Measurements from ENCODE around the gene TMEM255B. TPM values are rescaled to one million over a fixed set of nuclear protein-coding genes. Genes with fewer than 3 reads are reported as not detected.

The TMEM255B gene
- polyA plus RNA-seq, 1 donor (not counting 4 experiments of a cell fraction or from before 2014, with no cell fraction given), result 7.6 TPM

GRCh38 chr13:113754691-113755090 is 4.3 kb upstream of the TMEM255B start:
- Histone ChIP-seq H3K36me3 (ENCODE audit: control insufficient read depth in 2 of 2, extremely low read depth in 1 of 2, insufficient read depth in 2 of 2, low read length in 2 of 2) (no peaks in the 10 kb centered on the region), H3K79me2 (ENCODE audit: control insufficient read depth, insufficient read depth, low read length) (no peaks in the 10 kb centered on the region), H2AFZ (ENCODE audit: control insufficient read depth, low read length) (no peak overlapping the region), H3K4me3 (ENCODE audit: control insufficient read depth in 2 of 3, extremely low read depth in 1 of 3, insufficient read depth in 2 of 3, low read depth in 1 of 3, low read length in 3 of 3) (no peak overlapping the region), H3K4me2 (ENCODE audit: control insufficient read depth, extremely low read depth, insufficient read depth, low read depth, low read length) (no peak overlapping the region), H3K9me1 (ENCODE audit: control insufficient read depth, extremely low read depth, insufficient read depth, low read length) (no peaks in the 10 kb centered on the region), H4K20me1 (ENCODE audit: control insufficient read depth, extremely low read depth, insufficient read depth, low read length) (no peaks in the 10 kb centered on the region), H3K9ac (ENCODE audit: control insufficient read depth, extremely low read depth, insufficient read depth, low read length) (no peak overlapping the region), H3K27ac (ENCODE audit: control insufficient read depth, insufficient read depth, low read length) (no peak overlapping the region), H3K4me1 (ENCODE audit: control insufficient read depth, extremely low read depth, insufficient read depth, low read length) (peaks cover 9% of the 10 kb centered on the region), H3K9me3 (ENCODE audit: control insufficient read depth, low read depth, low read length) (peaks cover 8% of the 10 kb centered on the region), H3K27me3 (ENCODE audit: control insufficient read depth, extremely low read depth, insufficient read depth, low read length) (peaks cover 28% of the 10 kb centered on the region)
- TF ChIP-seq EZH2 (IDR thresholded peaks at IDR 0.05; ENCODE audit: low read length), result no peak
- no peak for TF ChIP-seq CTCF (optimal IDR thresholded peaks at IDR 0.05 in 1 of 3, IDR thresholded peaks at IDR 0.05 in 1 of 3, conservative IDR thresholded peaks at IDR 0.05 in 1 of 3; ENCODE audit: extremely low read depth in 1 of 3, insufficient read depth in 2 of 3, low read length in 3 of 3)
- DNase-seq (ENCODE audit: low read depth, low spot score), result no peak
- FAIRE-seq, result no peak
- dilution Hi-C loops (cut with MboI; ENCODE audit: extremely low pct_ligation_motif_present, low sequenced_read_pairs), result no loop called here

- Histone ChIP-seq H3K4me3 (ENCODE audit: control insufficient read depth in 2 of 3, extremely low read depth in 1 of 3, insufficient read depth in 2 of 3, low read depth in 1 of 3, low read length in 3 of 3) (no peak overlapping the region), H3K36me3 (ENCODE audit: control insufficient read depth in 2 of 2, extremely low read depth in 1 of 2, insufficient read depth in 2 of 2, low read length in 2 of 2) (no peaks in the 10 kb centered on the region), H3K4me2 (ENCODE audit: control insufficient read depth, extremely low read depth, insufficient read depth, low read depth, low read length) (no peak overlapping the region), H3K4me1 (ENCODE audit: control insufficient read depth, extremely low read depth, insufficient read depth, low read length) (peaks cover 12% of the 10 kb centered on the region), H3K27ac (ENCODE audit: control insufficient read depth, insufficient read depth, low read length) (no peak overlapping the region), H3K9me1 (ENCODE audit: control insufficient read depth, extremely low read depth, insufficient read depth, low read length) (no peaks in the 10 kb centered on the region), H4K20me1 (ENCODE audit: control insufficient read depth, extremely low read depth, insufficient read depth, low read length) (no peaks in the 10 kb centered on the region), H3K9ac (ENCODE audit: control insufficient read depth, extremely low read depth, insufficient read depth, low read length) (no peak overlapping the region), H3K9me3 (ENCODE audit: control insufficient read depth, low read depth, low read length) (no peaks in the 10 kb centered on the region), H3K27me3 (ENCODE audit: control insufficient read depth, extremely low read depth, insufficient read depth, low read length) (peaks cover 47% of the 10 kb centered on the region), H3K79me2 (ENCODE audit: control insufficient read depth, insufficient read depth, low read length) (no peaks in the 10 kb centered on the region), H2AFZ (ENCODE audit: control insufficient read depth, low read length) (no peak overlapping the region)
- FAIRE-seq (no peak), DNase-seq (ENCODE audit: low read depth, low spot score) (no peak)
- TF ChIP-seq CTCF (optimal IDR thresholded peaks at IDR 0.05 in 1 of 3, IDR thresholded peaks at IDR 0.05 in 1 of 3, conservative IDR thresholded peaks at IDR 0.05 in 1 of 3; ENCODE audit: extremely low read depth in 1 of 3, insufficient read depth in 2 of 3, low read length in 3 of 3) (no peak), EZH2 (IDR thresholded peaks at IDR 0.05; ENCODE audit: low read length) (no peak)
- dilution Hi-C loops (cut with MboI; ENCODE audit: extremely low pct_ligation_motif_present, low sequenced_read_pairs), result no loop called here
These were observed 2.5 kb upstream of the TMEM255B start for GRCh38 chr13:113756441-113757097.
